ENCODE data around the gene FAXC.

The FAXC gene

DNA sequence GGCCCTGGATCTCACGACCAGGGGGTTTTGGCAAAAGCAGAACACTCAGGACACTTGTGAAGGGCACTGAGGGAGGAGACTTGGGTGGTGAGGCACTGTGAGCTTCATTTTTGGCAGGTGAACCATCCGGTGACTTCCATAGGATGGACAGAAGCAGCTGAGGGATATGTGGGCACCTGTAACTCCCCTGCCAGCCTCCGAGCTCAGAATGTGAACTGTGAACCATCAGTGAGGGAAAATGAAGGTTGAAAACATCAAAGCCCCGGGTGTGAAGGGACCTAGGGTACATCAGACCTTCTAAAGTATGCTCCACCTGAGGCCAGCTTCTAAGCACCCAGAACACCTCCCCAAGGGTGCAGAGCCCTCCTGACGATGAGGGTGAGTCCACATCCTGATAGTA, 53.2 kb downstream of the FAXC start:
- ATAC-seq = no peak
- TF ChIP-seq ZFP3 (CRISPR knock-in tag; IDR thresholded peaks at IDR 0.05) = no peak
- TF ChIP-seq OSR1 (CRISPR knock-in tag; IDR thresholded peaks at IDR 0.05) = no peak
- no peak for TF ChIP-seq GLIS3 (CRISPR knock-in tag; IDR thresholded peaks at IDR 0.05)
- no peak for TF ChIP-seq BACH2 (CRISPR knock-in tag; IDR thresholded peaks at IDR 0.05; ENCODE audit: borderline replicate concordance)
- TF ChIP-seq, protein P1, sequence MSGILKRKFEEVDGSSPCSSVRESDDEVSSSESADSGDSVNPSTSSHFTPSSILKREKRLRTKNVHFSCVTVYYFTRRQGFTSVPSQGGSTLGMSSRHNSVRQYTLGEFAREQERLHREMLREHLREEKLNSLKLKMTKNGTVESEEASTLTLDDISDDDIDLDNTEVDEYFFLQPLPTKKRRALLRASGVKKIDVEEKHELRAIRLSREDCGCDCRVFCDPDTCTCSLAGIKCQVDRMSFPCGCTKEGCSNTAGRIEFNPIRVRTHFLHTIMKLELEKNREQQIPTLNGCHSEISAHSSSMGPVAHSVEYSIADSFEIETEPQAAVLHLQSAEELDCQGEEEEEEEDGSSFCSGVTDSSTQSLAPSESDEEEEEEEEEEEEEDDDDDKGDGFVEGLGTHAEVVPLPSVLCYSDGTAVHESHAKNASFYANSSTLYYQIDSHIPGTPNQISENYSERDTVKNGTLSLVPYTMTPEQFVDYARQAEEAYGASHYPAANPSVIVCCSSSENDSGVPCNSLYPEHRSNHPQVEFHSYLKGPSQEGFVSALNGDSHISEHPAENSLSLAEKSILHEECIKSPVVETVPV (CRISPR knock-in tag; IDR thresholded peaks at IDR 0.05) = no peak
- TF ChIP-seq PPARA (CRISPR knock-in tag; IDR thresholded peaks at IDR 0.05; ENCODE audit: borderline replicate concordance) = no peak
- TF ChIP-seq TCF4 (CRISPR knock-in tag; IDR thresholded peaks at IDR 0.05; ENCODE audit: borderline replicate concordance) = no peak
- TF ChIP-seq, protein P2, sequence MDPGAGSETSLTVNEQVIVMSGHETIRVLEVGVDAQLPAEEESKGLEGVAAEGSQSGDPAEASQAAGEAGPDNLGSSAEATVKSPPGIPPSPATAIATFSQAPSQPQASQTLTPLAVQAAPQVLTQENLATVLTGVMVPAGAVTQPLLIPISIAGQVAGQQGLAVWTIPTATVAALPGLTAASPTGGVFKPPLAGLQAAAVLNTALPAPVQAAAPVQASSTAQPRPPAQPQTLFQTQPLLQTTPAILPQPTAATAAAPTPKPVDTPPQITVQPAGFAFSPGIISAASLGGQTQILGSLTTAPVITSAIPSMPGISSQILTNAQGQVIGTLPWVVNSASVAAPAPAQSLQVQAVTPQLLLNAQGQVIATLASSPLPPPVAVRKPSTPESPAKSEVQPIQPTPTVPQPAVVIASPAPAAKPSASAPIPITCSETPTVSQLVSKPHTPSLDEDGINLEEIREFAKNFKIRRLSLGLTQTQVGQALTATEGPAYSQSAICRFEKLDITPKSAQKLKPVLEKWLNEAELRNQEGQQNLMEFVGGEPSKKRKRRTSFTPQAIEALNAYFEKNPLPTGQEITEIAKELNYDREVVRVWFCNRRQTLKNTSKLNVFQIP (CRISPR knock-in tag; IDR thresholded peaks at IDR 0.05; ENCODE audit: borderline replicate concordance, low read depth) = no peak
- TF ChIP-seq ISL1 (CRISPR knock-in tag; IDR thresholded peaks at IDR 0.05) = no peak
- TF ChIP-seq, protein P3, sequence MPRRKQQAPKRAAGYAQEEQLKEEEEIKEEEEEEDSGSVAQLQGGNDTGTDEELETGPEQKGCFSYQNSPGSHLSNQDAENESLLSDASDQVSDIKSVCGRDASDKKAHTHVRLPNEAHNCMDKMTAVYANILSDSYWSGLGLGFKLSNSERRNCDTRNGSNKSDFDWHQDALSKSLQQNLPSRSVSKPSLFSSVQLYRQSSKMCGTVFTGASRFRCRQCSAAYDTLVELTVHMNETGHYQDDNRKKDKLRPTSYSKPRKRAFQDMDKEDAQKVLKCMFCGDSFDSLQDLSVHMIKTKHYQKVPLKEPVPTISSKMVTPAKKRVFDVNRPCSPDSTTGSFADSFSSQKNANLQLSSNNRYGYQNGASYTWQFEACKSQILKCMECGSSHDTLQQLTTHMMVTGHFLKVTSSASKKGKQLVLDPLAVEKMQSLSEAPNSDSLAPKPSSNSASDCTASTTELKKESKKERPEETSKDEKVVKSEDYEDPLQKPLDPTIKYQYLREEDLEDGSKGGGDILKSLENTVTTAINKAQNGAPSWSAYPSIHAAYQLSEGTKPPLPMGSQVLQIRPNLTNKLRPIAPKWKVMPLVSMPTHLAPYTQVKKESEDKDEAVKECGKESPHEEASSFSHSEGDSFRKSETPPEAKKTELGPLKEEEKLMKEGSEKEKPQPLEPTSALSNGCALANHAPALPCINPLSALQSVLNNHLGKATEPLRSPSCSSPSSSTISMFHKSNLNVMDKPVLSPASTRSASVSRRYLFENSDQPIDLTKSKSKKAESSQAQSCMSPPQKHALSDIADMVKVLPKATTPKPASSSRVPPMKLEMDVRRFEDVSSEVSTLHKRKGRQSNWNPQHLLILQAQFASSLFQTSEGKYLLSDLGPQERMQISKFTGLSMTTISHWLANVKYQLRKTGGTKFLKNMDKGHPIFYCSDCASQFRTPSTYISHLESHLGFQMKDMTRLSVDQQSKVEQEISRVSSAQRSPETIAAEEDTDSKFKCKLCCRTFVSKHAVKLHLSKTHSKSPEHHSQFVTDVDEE (CRISPR knock-in tag; IDR thresholded peaks at IDR 0.05) = no peak
- TF ChIP-seq ZC3H10 (CRISPR knock-in tag; IDR thresholded peaks at IDR 0.05) = no peak
- TF ChIP-seq, protein P4, sequence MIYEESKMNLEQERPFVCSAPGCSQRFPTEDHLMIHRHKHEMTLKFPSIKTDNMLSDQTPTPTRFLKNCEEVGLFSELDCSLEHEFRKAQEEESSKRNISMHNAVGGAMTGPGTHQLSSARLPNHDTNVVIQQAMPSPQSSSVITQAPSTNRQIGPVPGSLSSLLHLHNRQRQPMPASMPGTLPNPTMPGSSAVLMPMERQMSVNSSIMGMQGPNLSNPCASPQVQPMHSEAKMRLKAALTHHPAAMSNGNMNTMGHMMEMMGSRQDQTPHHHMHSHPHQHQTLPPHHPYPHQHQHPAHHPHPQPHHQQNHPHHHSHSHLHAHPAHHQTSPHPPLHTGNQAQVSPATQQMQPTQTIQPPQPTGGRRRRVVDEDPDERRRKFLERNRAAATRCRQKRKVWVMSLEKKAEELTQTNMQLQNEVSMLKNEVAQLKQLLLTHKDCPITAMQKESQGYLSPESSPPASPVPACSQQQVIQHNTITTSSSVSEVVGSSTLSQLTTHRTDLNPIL (CRISPR knock-in tag; IDR thresholded peaks at IDR 0.05; ENCODE audit: low read depth) = no peak
- TF ChIP-seq TOX (CRISPR knock-in tag; IDR thresholded peaks at IDR 0.05; ENCODE audit: borderline replicate concordance) = no peak
- no peak for TF ChIP-seq ARNTL (CRISPR knock-in tag; IDR thresholded peaks at IDR 0.05; ENCODE audit: borderline replicate concordance, low read depth)
- no peak for TF ChIP-seq ZNF8 (CRISPR knock-in tag; IDR thresholded peaks at IDR 0.05)
- TF ChIP-seq CSDC2 (CRISPR knock-in tag; IDR thresholded peaks at IDR 0.05) = no peak
- TF ChIP-seq ESRRG (CRISPR knock-in tag; IDR thresholded peaks at IDR 0.05) = no peak
- TF ChIP-seq, protein P5, sequence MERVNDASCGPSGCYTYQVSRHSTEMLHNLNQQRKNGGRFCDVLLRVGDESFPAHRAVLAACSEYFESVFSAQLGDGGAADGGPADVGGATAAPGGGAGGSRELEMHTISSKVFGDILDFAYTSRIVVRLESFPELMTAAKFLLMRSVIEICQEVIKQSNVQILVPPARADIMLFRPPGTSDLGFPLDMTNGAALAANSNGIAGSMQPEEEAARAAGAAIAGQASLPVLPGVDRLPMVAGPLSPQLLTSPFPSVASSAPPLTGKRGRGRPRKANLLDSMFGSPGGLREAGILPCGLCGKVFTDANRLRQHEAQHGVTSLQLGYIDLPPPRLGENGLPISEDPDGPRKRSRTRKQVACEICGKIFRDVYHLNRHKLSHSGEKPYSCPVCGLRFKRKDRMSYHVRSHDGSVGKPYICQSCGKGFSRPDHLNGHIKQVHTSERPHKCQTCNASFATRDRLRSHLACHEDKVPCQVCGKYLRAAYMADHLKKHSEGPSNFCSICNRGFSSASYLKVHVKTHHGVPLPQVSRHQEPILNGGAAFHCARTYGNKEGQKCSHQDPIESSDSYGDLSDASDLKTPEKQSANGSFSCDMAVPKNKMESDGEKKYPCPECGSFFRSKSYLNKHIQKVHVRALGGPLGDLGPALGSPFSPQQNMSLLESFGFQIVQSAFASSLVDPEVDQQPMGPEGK (CRISPR knock-in tag; IDR thresholded peaks at IDR 0.05; ENCODE audit: borderline replicate concordance) = no peak

DNA sequence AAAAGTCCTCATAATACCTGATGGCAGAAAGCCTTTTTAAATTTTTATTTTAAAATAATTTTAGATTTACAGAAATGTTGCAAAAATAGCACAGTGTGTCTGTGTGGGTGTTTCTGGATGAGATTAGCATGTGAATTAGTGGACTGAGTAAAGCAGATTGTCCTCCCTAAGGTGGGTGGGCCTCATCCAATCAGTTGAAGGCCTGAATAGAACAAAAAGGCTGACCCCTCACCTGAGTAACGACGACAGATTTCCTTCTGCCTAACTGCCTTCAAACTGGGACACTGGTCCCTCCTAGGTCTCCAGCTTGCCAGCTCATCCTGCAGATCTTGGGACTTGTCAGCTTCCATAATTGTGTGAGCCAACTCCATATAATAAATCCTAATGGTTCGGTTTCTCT, 54.2 kb downstream of the FAXC start:
- no peak for TF ChIP-seq ISL1 (CRISPR knock-in tag; IDR thresholded peaks at IDR 0.05)
- TF ChIP-seq, protein P4 (CRISPR knock-in tag; IDR thresholded peaks at IDR 0.05; ENCODE audit: low read depth) = no peak
- TF ChIP-seq GLIS3 (CRISPR knock-in tag; IDR thresholded peaks at IDR 0.05) = no peak
- TF ChIP-seq TOX (CRISPR knock-in tag; IDR thresholded peaks at IDR 0.05; ENCODE audit: borderline replicate concordance) = no peak
- TF ChIP-seq, protein P3 (CRISPR knock-in tag; IDR thresholded peaks at IDR 0.05) = no peak
- no peak for TF ChIP-seq ZNF8 (CRISPR knock-in tag; IDR thresholded peaks at IDR 0.05)
- no peak for TF ChIP-seq ARNTL (CRISPR knock-in tag; IDR thresholded peaks at IDR 0.05; ENCODE audit: borderline replicate concordance, low read depth)
- no peak for TF ChIP-seq ZNF565 (CRISPR knock-in tag; conservative IDR thresholded peaks at IDR 0.05; ENCODE audit: low read depth)
- TF ChIP-seq PPARA (CRISPR knock-in tag; IDR thresholded peaks at IDR 0.05; ENCODE audit: borderline replicate concordance) = no peak
- TF ChIP-seq CSDC2 (CRISPR knock-in tag; IDR thresholded peaks at IDR 0.05) = no peak
- no peak for TF ChIP-seq OSR1 (CRISPR knock-in tag; IDR thresholded peaks at IDR 0.05)
- no peak for TF ChIP-seq RARB (CRISPR knock-in tag; IDR thresholded peaks at IDR 0.05)
- TF ChIP-seq TCF4 (CRISPR knock-in tag; IDR thresholded peaks at IDR 0.05; ENCODE audit: borderline replicate concordance) = no peak
- no peak for TF ChIP-seq SNAI2 (CRISPR knock-in tag; IDR thresholded peaks at IDR 0.05)
- no peak for ATAC-seq

Data from SK-N-SH treated with all-trans-retinoic acid at 6 μM for 48 hours (cell line).